SKM-1 treated with dmso at 0.1 percent for 144 hours (cell line): ENCODE results near the gene TMEM120B.
"Not testable (repeated sequence)": the region's sequence is repeated elsewhere in the genome, so short reads cannot be mapped to it uniquely, and the experiment has no call there.

Experiments used
- DNase-seq: peaks from one replicate; lab custom pipeline; 2025; ENCODE audit not compliant: unreplicated experiment; lab: John Stamatoyannopoulos, UW

Gene TMEM120B

DNA sequence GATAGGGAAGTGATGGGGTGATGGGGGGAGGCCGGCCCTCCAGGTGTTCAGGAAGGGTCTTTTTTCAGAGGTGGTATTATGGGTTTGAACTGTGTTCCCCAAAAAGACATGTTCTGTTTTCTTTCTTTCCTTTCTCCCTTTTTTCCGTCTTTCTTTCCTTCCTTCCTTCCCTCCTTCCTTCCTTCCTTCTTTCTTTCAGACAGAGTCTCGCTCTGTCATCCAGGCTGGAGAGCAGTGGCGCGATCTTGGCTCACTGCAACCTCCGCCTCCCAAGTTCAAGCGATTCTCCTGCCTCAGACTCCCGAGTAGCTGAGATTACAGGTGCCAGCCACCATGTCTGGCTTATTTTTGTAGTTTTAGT is 3.5 kb upstream of the TMEM120B start:
- DNase-seq, result not testable (repeated sequence)

DNA sequence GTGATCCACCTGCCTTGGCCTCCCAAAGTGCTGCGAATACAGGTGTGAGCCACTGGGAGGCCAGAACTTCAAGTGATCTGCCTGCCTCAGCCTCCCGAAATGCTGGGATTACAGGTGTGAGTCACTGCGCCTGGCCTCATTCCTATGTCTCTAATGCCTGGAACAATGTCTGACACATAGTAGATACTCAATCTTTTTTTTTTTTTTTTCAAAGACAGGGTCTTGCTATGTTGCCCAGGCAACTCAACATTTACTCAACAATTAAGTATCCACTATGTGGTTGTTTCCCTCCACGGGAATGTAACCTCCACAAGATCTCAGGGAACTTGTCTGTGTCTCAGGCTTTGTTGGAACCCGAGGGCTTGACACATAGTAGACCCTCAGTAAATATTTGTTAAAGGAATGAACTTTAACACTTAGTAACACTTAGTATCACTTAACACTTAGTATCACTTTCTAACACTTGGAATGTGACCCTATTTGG is 3.0 kb upstream of the TMEM120B start:
- DNase-seq, result no peak

DNA sequence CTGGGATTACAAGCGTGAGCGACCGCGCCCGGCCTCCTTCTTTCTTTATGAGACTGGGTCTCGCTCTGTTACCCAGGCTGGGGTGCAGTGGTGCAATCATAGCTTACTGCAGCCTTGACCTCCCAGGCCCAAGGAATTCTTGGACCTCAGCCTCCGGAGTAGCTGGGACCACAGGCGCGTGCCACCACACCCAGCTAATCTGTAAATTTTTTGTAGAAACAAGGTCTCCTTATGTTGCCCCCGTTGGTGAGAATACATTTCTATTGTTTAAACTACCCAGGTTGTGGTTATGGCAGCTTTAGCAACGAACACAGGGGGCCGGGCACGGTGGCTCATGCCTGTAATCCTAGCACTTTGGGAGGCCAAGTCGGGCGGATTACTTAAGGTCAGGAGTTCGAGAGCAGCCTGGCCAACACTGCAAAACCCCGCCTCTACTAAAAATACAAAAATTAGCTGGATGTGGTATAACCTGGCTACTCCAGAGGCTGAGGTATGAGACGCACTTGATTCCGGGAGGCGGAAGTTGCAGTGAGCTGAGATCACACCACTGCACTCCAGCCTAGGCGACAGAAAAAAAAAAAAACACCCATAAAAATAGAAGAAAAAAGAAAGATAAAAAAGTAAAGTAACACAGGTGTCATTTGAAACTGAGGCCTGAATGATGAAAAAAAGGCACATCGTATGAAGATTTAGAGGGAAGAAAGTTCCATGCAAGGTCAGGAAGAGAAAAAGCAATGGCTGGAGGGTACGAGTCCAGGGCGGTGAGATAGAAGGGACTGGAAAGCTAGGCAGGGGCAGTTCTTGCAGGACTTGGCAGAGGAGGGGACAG is 977 bp upstream of the TMEM120B start:
- DNase-seq, result no peak

DNA sequence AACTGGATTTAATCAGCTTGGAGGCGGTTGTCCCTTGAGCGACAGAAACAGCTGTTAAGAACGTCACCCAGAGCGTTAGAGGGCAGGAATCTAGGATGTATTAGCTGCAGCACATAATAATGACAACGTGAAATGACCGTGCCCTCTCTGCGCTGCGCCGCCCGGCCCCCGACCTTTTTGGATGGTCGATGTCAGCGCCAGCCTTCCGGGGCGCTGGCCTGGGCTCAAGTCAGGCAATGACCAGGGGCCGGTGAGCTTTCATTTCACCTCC is 427 bp upstream of the TMEM120B start:
- no peak for DNase-seq

DNA sequence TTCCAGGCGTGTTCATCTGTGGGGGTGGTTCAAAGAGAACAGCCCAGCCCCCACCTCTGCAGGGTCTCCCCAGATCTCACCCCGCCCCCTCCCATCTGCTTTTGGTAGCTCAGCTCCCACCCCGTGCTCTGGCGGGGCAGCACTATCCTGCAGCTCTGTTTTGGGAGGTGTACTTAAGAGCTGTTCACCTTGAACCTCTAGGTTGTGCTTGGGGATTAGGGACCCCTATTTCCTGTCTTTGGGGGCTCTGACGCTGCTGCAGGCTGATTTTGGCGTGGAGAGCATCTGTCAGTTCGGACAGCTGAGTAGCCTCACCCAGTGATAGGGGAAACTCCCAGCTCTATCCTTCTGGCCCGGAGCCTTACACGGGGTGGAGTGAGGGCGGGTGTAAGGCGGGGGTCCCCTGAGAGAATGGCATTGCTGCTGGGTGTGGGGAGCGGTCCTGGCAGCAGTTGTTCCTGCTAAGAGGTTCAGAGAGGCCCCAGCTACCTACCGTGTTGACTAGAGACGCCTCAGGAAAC is 765 bp downstream of the TMEM120B start:
- no peak for DNase-seq

DNA sequence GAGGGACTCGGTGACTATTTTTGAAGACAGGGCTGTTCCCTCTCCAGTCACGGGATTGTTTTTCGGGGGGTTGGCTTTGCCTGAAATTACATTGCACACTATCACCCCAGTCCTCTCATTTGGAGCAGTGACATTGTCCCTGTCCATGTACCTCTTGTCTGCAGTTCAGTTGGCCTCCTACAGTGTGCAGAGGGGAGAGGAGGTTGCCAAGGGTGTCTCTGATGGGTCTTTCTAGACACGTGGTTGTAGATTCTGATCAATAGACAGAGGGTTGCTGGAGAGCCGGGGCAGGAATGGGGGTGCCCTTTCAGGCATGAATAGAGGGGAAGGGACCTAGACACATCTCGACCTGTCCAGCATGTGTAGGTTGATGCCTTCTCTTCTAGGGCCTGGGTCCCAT is 1.2 kb downstream of the TMEM120B start:
- no peak for DNase-seq

GRCh38 chr12:121715055-121715454 is 2.5 kb downstream of the TMEM120B start:
- not testable (repeated sequence) for DNase-seq

DNA sequence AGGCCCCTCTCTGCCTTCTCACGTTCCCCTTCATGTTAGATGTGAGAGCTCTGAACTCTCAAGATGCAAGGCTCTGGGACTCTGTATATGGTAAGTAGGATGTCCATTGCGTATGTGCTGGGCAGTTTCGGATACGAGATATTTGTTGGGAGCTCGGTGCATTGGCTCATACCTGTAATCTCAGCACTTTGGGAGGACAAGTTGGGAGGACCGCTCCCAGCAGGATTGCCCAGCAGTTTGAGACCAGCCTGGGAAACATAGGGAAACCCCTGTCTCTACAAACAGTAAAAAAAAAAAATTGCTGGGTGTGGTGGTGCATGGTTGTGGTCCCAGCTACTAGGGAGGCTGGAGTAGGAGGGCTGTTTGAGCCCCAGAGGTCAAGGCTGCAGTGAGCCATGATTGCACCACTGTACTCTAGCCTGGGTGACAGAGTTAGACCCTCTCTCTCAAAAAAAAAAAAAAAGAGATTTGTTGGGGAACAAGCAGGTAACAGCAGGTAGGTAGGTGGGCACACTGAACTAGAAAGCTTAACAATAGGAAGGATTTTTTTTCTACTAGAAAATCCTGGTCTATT is 3.4 kb downstream of the TMEM120B start:
- no peak for DNase-seq

GRCh38 chr12:121717041-121717699 is 4.6 kb downstream of the TMEM120B start:
- DNase-seq, result peak; percentile 67

GRCh38 chr12:121718653-121719239 is 6.2 kb downstream of the TMEM120B start:
- no peak for DNase-seq

- DNase-seq, result no peak
These were observed 7.4 kb downstream of the TMEM120B start for GRCh38 chr12:121719926-121720414.

DNA sequence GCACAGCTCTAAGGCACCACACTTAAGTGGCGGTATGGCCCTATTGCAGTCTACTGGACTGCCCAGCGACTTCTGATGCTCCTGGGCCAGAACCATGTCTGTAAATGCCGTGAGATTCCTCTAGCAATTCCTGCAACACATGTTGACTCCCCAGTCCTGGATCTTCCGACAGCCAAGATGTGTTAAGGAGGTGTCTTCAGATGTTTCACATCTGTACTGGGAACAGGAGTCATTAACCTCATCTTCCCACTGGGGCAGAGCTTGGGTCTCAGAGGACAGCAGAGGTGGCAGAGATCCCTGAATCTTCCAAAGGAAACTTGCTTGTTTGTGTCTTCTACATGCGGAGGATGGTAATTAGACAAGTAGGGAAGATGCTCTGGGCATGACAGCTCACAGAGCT is 8.2 kb downstream of the TMEM120B start:
- no peak for DNase-seq

GRCh38 chr12:121722511-121722910 is 10.0 kb downstream of the TMEM120B start:
- DNase-seq, result no peak

- no peak for DNase-seq
These were observed 10.6 kb downstream of the TMEM120B start for GRCh38 chr12:121723200-121723599.

GRCh38 chr12:121724925-121725324 is 12.4 kb downstream of the TMEM120B start:
- DNase-seq, result no peak

DNA sequence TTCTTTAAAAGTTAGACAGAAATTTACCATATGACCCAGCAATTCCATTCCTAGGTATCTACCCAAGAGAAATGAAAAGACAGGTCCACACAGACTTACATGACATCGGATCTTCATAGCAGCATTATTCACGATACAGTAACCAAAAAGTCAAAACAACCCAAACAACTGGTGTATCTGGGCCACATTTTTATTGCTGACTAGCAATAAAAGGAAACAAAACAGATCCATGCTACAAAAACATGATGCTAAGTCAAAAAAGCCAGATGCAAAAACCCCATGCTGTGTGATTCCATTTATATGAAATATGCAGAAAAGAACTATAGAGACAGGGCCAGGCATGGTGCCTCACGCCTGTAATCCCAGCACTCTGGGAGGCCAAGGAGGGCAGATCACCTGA is 12.9 kb downstream of the TMEM120B start:
- DNase-seq, result no peak

DNA sequence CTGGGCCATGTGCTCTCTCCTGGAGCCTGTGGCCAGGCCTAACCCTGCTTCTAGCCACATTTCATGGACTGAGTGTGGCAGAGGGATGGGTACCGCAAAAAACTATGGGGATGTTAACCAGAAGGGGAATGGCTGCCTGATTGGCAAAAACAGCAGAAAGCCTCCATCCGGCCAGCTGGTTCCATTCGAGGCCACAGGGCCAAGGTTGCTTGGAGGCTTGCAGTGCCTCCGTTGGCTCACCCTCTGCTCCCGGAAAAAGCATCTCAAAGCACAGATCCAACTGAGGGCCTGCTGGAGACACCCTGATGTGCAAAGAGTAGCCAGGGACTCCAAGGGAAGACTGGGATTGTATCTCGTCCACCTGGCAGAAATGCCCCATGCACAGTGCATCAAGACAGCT is 16.5 kb downstream of the TMEM120B start:
- DNase-seq, result no peak

DNA sequence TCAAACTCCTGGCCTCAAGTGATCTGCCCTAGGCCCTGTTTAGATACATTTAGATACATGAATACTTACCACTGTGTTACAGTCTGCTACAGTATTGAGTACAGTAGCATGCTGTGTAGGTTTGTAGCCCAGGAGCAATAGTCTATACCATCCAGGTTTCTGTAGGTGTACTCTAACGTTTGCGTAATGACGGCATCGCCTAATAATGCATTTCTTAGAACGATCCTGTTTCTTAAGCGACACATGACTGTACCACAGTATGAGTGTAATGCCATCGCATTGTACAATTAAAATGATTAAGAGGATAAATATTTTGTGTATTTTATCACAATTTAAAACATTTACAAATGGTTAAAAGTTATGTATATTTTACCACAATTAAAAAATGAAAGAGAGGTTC is 18.9 kb downstream of the TMEM120B start:
- no peak for DNase-seq

DNA sequence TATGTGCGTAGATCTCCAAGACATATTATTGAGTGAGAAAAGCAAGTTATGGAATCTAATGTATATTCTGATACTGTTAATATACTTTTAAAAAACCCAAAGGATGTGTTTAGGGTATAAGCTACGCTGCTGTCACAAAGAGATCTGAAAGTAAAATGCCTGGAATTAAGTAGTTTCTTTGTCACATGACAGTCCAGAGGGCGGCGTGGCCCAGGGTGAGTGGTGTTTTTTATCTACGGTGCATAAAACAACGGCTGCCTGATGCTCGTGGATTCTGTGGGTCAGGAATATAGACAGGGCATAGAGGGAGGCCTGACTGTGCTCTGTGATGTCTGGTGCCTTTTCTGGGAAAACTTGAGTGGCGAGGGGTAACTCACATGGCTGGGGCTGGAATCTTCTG is 21.3 kb downstream of the TMEM120B start:
- DNase-seq, result no peak

- no peak for DNase-seq
These were observed 25.8 kb downstream of the TMEM120B start for GRCh38 chr12:121738340-121738858.

DNA sequence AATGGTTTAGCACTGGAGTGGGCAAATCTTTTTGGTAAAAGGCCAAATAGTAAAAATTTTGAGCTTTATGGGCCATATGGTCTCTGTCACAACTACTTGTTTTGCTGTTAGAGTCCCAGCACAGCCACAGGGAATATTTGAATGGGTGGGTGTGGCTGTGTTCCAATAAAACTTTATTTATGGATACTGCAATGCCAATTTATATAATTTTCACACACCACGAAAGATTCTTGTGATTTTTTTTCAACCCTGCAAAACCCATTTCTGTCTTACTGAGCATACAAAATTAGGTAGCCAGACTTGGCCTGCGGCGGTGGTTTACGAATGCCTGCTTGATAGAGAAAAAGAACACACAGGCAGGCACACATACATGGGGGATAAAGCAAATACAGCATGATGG is 28.3 kb downstream of the TMEM120B start:
- DNase-seq, result no peak
